Measurements from ENCODE around the gene NLRC4.

DNA sequence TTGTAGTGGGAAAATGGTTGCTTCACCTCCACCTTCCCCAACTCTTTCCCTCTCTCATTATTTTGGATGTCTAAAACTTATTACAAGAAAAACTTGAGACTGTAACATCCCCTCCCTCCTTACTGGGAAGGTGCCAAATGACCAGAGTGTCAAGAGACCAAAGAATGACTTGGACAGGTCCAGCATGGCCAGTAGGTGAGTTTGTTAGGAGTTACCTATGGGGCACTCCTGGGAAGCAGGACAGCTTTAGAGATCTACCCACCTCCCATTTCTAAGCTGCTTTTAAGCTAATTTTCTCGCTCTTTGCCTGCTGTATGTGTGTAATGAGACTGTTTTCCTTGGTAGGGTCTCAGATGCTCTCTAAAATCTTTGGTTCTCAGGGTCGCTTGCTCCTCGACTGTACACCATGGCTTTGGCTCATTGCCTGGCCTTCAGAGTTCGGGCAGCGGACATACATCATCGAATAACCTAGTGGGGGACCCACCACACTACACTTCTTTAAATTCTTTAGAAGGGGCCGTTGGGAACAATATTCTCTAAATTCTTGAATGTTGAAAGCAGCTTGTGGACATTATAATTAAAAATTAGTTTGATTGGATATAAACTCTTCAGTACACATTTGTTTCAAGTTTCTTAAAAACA is 53.8 kb downstream of the NLRC4 start:
- TF ChIP-seq, protein P1, sequence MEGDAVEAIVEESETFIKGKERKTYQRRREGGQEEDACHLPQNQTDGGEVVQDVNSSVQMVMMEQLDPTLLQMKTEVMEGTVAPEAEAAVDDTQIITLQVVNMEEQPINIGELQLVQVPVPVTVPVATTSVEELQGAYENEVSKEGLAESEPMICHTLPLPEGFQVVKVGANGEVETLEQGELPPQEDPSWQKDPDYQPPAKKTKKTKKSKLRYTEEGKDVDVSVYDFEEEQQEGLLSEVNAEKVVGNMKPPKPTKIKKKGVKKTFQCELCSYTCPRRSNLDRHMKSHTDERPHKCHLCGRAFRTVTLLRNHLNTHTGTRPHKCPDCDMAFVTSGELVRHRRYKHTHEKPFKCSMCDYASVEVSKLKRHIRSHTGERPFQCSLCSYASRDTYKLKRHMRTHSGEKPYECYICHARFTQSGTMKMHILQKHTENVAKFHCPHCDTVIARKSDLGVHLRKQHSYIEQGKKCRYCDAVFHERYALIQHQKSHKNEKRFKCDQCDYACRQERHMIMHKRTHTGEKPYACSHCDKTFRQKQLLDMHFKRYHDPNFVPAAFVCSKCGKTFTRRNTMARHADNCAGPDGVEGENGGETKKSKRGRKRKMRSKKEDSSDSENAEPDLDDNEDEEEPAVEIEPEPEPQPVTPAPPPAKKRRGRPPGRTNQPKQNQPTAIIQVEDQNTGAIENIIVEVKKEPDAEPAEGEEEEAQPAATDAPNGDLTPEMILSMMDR (IDR thresholded peaks at IDR 0.05; ENCODE audit: low read depth, low read length, poor library complexity, severe bottlenecking): no peak
- TF ChIP-seq EZH2phosphoT487 (IDR thresholded peaks at IDR 0.05; ENCODE audit: borderline replicate concordance, low read length): no peak

All from DOHH2 (cell line).